HG03060 (cell line): Measurements from ENCODE around the gene DLST.

Experiments used
- ATAC-seq: cut with Tn5 transposase; IDR thresholded peaks from one replicate; pipeline ENCODE4 v1.9.1; 2021; ENCODE audit warnings: low read depth, moderate number of reproducible peaks; ENCODE audit not compliant: unreplicated experiment

DLST gene

GRCh38 chr14:74951443-74952179 lies 69.9 kb downstream of the DLST start:
- ATAC-seq = no peak

GRCh38 chr14:74952180-74952665 lies 70.5 kb downstream of the DLST start:
- ATAC-seq = no peak

GRCh38 chr14:74952697-74953484 lies 71.2 kb downstream of the DLST start:
- ATAC-seq = no peak
